Bronchial epithelial cell (primary cell): ENCODE data around the gene IRF9. TPM values are rescaled to one million over a fixed set of nuclear protein-coding genes. Genes with fewer than 3 reads are reported as not detected.
"Not testable (repeated sequence)": the region's sequence is repeated elsewhere in the genome, so short reads cannot be mapped to it uniquely, and the experiment has no call there.

ENCODE experiments used
- DNase-seq: peaks from one replicate; pipeline ENCODE4 v3.0.0-alpha.2; 2010; ENCODE audit warnings: low read depth
- FAIRE-seq: peaks from 2 replicates; lab custom pipeline; 2011; peaks lifted over from hg19 to GRCh38; lab: Jason Lieb, UNC
- H3K27me3 ChIP-seq: 2 replicates; pipeline ENCODE4 v1.5.1; 2011; ENCODE audit warnings: low read length; ENCODE audit not compliant: control insufficient read depth, insufficient read depth
- H3K36me3 ChIP-seq: 2 replicates; pipeline ENCODE4 v1.5.1; 2011; ENCODE audit warnings: low read length; ENCODE audit not compliant: control insufficient read depth, insufficient read depth
- H3K4me3 ChIP-seq: 2 replicates; pipeline ENCODE4 v1.5.1; 2011; ENCODE audit warnings: mild to moderate bottlenecking, low read depth, low read length, control low read depth
- total RNA-seq: library from RNA; depleted of rRNA; stranded (reverse); fragments of >200 nt; gene quantifications from 2 replicates; pipeline ENCODE4 v1.2.1, GENCODE V29; 2014
- TF ChIP-seq, protein P1 (sequence below): IDR thresholded peaks from 2 replicates; pipeline ENCODE4 v1.5.1; 2011; ENCODE audit warnings: mild to moderate bottlenecking, moderate library complexity, low read length, control low read depth, inconsistent platforms; ENCODE audit not compliant: insufficient read depth, severe bottlenecking

IRF9 gene
- total RNA-seq, 1 donor from 2014 or later, result 19.2 TPM

DNA sequence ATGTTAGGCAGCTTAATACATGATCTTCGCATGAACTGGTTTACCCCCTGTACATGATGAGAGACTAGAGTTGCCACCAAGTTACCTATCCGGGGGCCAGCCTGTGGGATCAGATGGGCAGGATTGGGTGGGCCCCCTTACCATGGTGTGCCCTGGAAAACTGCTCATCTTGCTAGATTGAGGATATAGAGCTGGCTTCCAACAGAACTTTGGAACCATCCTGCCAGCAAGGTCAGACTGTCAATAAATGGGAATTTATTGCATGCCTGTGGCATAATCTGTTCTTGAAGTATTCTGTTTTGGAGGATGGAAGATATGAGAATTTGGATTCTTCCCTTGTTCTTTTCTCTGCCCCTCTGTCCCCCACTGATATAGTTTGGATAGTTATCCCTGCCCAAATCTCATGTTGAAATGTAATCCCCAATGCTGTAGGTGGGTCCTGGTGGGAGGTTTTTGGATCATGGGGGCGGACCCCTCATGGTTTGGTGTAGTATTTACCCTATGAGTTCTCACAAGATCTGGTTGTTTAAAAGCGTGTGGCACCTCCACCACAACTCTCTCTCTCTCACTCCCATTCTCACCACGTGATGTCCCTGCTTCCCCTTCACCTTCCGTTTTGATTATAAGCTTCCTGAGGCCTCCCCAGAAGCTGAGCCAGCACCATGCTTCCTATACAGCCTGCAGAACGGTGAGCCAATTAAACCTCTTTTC lies 37.9 kb downstream of the IRF9 start:
- TF ChIP-seq, protein P1, sequence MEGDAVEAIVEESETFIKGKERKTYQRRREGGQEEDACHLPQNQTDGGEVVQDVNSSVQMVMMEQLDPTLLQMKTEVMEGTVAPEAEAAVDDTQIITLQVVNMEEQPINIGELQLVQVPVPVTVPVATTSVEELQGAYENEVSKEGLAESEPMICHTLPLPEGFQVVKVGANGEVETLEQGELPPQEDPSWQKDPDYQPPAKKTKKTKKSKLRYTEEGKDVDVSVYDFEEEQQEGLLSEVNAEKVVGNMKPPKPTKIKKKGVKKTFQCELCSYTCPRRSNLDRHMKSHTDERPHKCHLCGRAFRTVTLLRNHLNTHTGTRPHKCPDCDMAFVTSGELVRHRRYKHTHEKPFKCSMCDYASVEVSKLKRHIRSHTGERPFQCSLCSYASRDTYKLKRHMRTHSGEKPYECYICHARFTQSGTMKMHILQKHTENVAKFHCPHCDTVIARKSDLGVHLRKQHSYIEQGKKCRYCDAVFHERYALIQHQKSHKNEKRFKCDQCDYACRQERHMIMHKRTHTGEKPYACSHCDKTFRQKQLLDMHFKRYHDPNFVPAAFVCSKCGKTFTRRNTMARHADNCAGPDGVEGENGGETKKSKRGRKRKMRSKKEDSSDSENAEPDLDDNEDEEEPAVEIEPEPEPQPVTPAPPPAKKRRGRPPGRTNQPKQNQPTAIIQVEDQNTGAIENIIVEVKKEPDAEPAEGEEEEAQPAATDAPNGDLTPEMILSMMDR, result no peak
- H3K27me3 ChIP-seq, result no peaks in the 10 kb centered on the region
- FAIRE-seq (no peak), DNase-seq (no peak)
- peaks cover 2% of the 10 kb centered on the region for H3K36me3 ChIP-seq
- no peak overlapping the region for H3K4me3 ChIP-seq

DNA sequence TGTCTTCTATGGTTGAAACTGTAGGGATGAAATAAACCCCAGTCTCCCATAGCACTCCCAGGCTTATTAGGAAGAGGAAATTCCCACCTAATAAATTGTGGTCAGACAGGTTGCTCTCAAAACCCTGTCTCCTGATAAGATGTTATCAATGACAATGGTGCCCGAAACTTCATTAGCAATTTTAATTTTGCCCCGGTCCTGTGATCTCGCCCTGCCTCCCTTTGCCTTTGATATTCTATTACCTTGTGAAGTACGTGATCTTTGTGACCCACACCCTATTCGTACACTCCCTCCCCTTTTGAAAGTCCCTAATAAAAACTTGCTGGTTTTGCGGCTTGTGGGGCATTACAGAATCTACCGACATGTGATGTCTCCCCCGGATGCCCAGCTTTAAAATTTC lies 41.5 kb downstream of the IRF9 start:
- not testable (repeated sequence) for H3K27me3 ChIP-seq, H3K36me3 ChIP-seq, H3K4me3 ChIP-seq

DNA sequence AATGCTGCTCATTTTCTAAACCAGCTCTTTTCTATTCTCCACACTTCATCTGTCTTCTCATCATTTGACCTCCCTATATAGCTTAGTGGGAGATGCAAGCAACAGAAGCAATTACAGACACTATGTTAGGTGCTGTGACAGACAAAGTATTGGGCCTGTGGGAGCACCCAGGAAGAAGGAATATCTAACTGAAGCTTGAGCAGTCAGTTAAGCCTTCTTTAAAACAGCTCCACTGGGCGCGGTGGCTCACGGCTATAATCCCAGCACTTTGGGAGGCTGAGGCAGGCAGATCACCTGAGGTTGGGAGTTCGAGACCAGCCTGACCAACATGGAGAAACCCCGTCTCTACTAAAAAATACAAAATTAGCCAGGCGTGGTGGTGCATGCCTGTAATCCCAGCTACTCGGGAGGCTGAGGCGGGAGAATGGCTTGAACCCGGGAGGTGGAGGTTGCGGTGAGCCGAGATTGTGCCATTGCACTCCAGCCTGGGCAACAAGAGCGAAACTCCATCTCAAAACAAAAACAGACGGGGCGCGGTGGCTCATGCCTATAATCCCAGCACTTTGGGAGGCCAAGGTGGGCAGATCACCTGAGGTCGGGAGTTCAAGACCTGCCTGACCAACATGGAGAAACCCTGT lies 42.3 kb downstream of the IRF9 start:
- H3K27me3 ChIP-seq, DNase-seq, FAIRE-seq, H3K4me3 ChIP-seq, H3K36me3 ChIP-seq: not testable (repeated sequence)

More for the DNA sequence above, 41.5 kb downstream of the IRF9 start:
- not testable (repeated sequence) for FAIRE-seq, DNase-seq

DNA sequence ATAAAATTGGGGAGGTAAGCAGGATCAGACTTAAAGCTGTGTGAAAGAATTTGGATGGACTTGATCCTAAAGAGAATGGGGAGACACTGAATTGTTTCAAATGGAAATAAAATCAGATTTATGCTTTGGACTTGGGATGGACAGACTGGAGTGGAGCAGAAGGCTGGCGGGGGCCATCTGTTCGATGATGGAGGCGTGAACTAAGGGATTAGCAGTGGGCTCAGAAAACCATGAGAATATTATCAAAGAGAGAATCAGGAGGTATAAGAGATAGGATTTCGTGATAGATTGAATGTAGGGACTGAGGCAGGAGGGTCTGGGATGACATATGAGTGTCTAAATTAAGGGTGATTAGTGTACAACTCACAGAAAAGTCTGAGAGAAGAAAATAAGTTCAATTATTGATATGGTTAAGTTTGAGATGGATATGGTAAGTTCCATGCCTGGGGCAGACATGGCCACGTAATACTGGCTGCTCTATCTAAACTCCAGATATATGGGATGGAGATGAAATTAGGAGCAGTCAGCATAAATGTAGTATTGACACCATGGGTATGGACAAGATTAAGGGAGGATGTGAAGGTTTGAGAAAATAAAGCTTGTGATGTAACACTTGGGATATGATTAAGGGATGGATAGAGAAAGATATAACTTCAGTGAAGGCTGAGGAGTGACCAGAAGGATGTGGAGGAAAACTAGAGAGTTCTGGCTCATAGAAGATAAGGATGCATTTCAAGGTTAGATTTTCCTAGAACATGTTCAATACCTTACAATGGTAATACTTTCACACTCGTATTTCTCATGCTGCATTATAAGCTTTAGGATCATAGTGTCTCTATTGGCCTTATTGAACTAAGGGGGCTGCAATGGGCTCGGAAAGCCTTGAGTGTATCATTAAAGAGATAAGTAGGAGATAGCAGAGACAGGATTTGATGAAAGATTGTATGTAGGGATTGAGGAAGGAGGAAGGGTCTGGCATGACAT lies 43.4 kb downstream of the IRF9 start:
- no peak for DNase-seq
- Histone ChIP-seq H3K4me3 (no peak overlapping the region), H3K36me3 (peaks cover 6% of the 10 kb centered on the region), H3K27me3 (no peaks in the 10 kb centered on the region)
- TF ChIP-seq, protein P1, result no peak
- no peak for FAIRE-seq

DNA sequence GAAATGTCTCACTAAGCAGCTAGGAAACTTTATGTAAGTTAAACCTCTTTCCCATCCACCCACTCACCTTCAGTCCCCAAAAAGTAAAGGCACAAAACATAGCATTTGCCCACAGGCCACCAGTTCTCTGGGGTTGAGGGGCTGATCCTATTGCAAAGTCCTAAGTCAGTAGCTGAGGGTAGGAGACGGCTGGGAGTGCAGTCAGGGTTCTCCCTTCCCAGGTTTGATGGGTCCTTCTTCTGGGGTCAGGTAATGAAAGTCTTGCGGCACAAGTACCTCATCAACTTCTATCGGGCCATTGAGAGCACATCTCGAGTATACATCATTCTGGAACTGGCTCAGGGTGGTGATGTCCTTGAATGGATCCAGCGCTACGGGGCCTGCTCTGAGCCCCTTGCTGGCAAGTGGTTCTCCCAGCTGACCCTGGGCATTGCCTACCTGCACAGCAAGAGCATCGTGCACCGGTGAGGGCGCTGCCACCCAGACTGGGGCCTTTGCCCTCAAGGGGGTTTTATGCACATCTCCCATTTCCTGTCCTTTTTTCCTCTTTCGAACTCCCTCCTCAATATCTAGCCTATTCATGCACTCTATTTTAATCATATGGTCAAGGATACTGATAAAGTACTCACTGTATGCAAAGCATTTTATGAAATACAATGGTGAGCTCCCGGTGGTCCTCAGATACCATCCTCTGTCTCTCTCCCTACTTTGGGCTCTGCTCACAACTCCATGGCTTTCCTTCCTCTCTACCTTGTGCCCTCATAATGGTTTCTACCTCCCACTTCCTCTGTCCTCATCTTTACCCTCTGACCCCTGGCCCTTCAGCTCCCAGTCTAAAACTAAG lies 45.4 kb downstream of the IRF9 start:
- DNase-seq (no peak), FAIRE-seq (no peak)
- Histone ChIP-seq H3K27me3 (no peaks in the 10 kb centered on the region), H3K36me3 (peaks cover 19% of the 10 kb centered on the region), H3K4me3 (no peak overlapping the region)
- TF ChIP-seq, protein P1, result no peak

DNA sequence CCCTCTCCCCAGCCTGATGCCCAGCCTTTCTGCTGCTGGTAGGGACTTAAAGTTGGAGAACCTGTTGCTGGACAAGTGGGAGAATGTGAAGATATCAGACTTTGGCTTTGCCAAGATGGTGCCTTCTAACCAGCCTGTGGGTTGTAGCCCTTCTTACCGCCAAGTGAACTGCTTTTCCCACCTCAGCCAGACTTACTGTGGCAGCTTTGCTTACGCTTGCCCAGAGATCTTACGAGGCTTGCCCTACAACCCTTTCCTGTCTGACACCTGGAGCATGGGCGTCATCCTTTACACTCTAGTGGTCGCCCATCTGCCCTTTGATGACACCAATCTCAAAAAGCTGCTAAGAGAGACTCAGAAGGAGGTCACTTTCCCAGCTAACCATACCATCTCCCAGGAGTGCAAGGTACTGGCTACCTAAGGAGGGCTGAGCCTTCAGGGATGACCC lies 46.1 kb downstream of the IRF9 start:
- TF ChIP-seq, protein P1, result no peak
- H3K4me3 ChIP-seq, result no peak overlapping the region
- peaks cover 17% of the 10 kb centered on the region for H3K36me3 ChIP-seq
- FAIRE-seq, result no peak
- H3K27me3 ChIP-seq, result no peaks in the 10 kb centered on the region
- no peak for DNase-seq
